HL-60 (cell line): Measurements from ENCODE around the gene TAF3.

Source experiments
- CTCF ChIP-seq: IDR thresholded peaks from one replicate; pipeline ENCODE4 v1.5.1; 2011; ENCODE audit warnings: low read length, control low read depth, inconsistent platforms; ENCODE audit not compliant: insufficient read depth
- TF ChIP-seq, protein P1 (sequence below): IDR thresholded peaks from 2 replicates; pipeline ENCODE4 v1.6.1; 2012; ENCODE audit warnings: low read depth; ENCODE audit not compliant: insufficient replicate concordance

- TF ChIP-seq CTCF: no peak
- TF ChIP-seq, protein P1, sequence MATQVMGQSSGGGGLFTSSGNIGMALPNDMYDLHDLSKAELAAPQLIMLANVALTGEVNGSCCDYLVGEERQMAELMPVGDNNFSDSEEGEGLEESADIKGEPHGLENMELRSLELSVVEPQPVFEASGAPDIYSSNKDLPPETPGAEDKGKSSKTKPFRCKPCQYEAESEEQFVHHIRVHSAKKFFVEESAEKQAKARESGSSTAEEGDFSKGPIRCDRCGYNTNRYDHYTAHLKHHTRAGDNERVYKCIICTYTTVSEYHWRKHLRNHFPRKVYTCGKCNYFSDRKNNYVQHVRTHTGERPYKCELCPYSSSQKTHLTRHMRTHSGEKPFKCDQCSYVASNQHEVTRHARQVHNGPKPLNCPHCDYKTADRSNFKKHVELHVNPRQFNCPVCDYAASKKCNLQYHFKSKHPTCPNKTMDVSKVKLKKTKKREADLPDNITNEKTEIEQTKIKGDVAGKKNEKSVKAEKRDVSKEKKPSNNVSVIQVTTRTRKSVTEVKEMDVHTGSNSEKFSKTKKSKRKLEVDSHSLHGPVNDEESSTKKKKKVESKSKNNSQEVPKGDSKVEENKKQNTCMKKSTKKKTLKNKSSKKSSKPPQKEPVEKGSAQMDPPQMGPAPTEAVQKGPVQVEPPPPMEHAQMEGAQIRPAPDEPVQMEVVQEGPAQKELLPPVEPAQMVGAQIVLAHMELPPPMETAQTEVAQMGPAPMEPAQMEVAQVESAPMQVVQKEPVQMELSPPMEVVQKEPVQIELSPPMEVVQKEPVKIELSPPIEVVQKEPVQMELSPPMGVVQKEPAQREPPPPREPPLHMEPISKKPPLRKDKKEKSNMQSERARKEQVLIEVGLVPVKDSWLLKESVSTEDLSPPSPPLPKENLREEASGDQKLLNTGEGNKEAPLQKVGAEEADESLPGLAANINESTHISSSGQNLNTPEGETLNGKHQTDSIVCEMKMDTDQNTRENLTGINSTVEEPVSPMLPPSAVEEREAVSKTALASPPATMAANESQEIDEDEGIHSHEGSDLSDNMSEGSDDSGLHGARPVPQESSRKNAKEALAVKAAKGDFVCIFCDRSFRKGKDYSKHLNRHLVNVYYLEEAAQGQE: no peak
Observed at GRCh38 chr10:7797582-7797981, 20.7 kb upstream of the TAF3 start.
